Mucosa of stomach (tissue), 1 donor: ENCODE data around the gene TSPAN14.

Experiments used
- H3K27me3 ChIP-seq: one replicate; pipeline ENCODE4 v1.7.0; 2013; ENCODE audit warnings: mild to moderate bottlenecking, low read length; ENCODE audit not compliant: control insufficient read depth, insufficient read depth
- H3K36me3 ChIP-seq: one replicate; pipeline ENCODE4 v1.7.0; 2013; ENCODE audit warnings: low read length; ENCODE audit not compliant: control insufficient read depth, insufficient read depth
- H3K4me1 ChIP-seq: one replicate; pipeline ENCODE4 v1.7.0; 2013; ENCODE audit warnings: mild to moderate bottlenecking, low read length; ENCODE audit not compliant: control insufficient read depth, insufficient read depth
- H3K4me3 ChIP-seq: one replicate; pipeline ENCODE4 v1.7.0; 2013; ENCODE audit warnings: low read length
- H3K9ac ChIP-seq: one replicate; pipeline ENCODE4 v1.7.0; 2013; ENCODE audit warnings: mild to moderate bottlenecking, low read length, moderate library complexity
- H3K9me3 ChIP-seq: one replicate; pipeline ENCODE4 v1.7.0; 2013; ENCODE audit warnings: mild to moderate bottlenecking, low read length, moderate library complexity; ENCODE audit not compliant: control insufficient read depth
- donor health status: Pancreatic carcinoma.

The TSPAN14 gene

GRCh38 chr10:80491251-80492102 is 37.4 kb downstream of the TSPAN14 start:
- H3K9me3 ChIP-seq, result no peaks in the 10 kb centered on the region
- peaks cover 49% of the 10 kb centered on the region for H3K4me1 ChIP-seq
- H3K27me3 ChIP-seq, result no peaks in the 10 kb centered on the region
- no peak overlapping the region for H3K4me3 ChIP-seq
- no peaks in the 10 kb centered on the region for H3K36me3 ChIP-seq
- no peak overlapping the region for H3K9ac ChIP-seq

DNA sequence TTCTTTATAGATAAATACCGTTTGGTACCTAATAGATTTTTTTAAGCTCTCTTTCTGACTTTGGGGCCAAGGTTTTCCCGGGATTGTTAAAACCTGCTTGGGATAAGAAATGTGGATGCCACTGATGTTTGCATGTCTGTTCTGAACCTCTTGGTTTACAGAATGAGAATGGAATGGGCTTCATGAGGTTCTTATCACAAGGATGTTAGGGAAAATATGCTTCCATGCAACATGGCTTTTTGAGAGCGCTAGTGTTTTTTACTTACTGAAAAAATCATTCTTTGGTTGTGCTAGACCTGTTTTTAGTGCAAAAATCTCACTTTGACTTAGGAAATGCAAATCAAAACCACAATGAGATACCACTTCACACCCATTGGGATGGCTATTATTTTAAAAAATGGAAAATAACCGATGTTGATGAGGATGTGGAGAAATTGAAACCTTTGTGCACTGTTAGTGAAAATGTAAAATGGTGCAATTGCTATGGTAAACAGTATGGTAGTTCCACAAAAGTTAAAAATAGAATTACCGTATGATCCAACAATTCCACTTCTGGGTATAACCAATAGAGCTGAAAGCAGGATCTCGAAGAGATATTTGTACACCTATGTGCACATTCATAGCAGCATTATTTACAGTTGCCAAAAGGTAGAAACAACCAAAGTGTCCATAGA is 38.9 kb downstream of the TSPAN14 start:
- Histone ChIP-seq H3K4me3 (no peak overlapping the region), H3K9ac (no peak overlapping the region), H3K27me3 (no peaks in the 10 kb centered on the region), H3K36me3 (no peaks in the 10 kb centered on the region), H3K9me3 (no peaks in the 10 kb centered on the region), H3K4me1 (peaks cover 54% of the 10 kb centered on the region)

- Histone ChIP-seq H3K9ac (no peak overlapping the region), H3K4me3 (no peak overlapping the region), H3K9me3 (no peaks in the 10 kb centered on the region), H3K36me3 (no peaks in the 10 kb centered on the region), H3K4me1 (peaks cover 54% of the 10 kb centered on the region), H3K27me3 (no peaks in the 10 kb centered on the region)
These were observed 39.5 kb downstream of the TSPAN14 start for GRCh38 chr10:80493522-80494051.

DNA sequence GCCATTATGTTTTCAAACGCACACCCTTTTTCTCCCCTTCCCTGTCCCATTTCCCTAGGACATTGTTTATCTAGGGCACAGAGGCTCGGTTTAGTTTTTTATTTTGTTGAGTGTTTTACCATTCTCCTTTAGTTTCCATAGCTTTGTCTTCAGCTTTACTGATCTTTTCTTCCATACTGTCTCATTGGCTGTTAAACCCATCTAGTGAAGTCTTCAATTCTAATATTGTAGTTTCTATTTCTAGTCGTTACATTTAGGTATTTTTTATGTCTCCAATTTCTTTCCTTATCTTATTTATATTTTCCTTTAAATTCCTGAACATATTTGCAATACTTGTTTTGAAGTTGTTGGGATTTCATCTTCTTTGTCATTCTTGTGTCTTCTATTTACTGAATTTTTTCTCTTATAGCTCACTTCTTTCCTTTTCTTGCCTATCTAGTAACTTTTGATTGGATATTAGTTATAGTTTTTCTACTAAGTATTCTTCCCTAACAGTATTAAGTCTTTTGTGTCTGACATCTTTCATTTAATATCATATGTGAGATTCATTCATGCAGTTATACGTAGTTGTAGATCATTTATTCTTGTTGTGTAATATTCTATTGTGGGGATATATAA is 42.6 kb downstream of the TSPAN14 start:
- no peaks in the 10 kb centered on the region for H3K36me3 ChIP-seq
- H3K9ac ChIP-seq, result no peak overlapping the region
- no peaks in the 10 kb centered on the region for H3K9me3 ChIP-seq
- no peaks in the 10 kb centered on the region for H3K27me3 ChIP-seq
- no peak overlapping the region for H3K4me3 ChIP-seq
- peaks cover 65% of the 10 kb centered on the region for H3K4me1 ChIP-seq

DNA sequence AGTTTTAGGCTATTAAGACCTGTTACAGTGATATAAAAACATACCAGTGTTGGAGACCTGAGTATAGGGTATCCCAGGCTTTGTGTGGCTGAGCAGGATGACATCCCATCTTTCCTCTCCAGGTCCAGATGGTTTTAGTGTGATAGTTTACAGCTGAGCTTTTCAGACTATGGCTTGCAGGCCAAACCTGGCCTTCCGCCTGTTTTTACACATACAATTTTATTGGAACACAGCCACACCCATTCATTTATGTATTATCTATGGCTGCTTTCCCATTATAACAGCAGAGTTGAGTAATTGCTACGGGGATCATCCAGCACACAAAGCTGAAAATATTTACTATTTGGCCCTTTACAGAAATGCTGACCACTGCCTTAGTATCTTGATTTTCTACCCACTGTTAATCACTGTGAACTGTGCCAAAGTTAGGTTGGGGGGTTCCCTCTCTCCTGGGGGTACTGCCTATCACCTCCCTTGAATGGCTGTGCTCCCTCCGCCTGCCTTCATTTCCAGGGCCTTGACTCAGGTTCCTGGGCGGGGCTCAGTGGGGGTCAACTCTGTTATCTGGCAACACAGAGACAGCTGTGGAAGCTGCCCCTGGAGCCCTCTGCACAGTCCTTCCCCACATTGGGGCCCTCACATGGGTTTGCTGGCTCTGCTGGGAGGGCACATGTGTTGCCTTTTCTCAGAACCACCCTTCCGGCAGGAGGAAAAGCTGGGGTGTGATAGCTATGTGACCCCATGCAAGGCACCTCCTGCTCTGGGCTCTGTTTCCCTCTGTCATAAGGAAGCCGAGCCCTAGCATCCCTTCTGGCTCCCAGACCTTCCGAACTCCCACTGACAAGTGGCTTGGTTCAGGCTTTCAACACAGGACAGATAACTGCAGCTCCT is 43.3 kb downstream of the TSPAN14 start:
- H3K4me3 ChIP-seq, result no peak overlapping the region
- H3K4me1 ChIP-seq, result peaks cover 68% of the 10 kb centered on the region
- H3K36me3 ChIP-seq, result no peaks in the 10 kb centered on the region
- no peaks in the 10 kb centered on the region for H3K27me3 ChIP-seq
- H3K9ac ChIP-seq, result no peak overlapping the region
- no peaks in the 10 kb centered on the region for H3K9me3 ChIP-seq

GRCh38 chr10:80498078-80498832 is 44.1 kb downstream of the TSPAN14 start:
- no peak overlapping the region for H3K9ac ChIP-seq
- H3K4me1 ChIP-seq, result peaks cover 76% of the 10 kb centered on the region
- no peak overlapping the region for H3K4me3 ChIP-seq
- H3K27me3 ChIP-seq, result no peaks in the 10 kb centered on the region
- no peaks in the 10 kb centered on the region for H3K36me3 ChIP-seq
- no peaks in the 10 kb centered on the region for H3K9me3 ChIP-seq

DNA sequence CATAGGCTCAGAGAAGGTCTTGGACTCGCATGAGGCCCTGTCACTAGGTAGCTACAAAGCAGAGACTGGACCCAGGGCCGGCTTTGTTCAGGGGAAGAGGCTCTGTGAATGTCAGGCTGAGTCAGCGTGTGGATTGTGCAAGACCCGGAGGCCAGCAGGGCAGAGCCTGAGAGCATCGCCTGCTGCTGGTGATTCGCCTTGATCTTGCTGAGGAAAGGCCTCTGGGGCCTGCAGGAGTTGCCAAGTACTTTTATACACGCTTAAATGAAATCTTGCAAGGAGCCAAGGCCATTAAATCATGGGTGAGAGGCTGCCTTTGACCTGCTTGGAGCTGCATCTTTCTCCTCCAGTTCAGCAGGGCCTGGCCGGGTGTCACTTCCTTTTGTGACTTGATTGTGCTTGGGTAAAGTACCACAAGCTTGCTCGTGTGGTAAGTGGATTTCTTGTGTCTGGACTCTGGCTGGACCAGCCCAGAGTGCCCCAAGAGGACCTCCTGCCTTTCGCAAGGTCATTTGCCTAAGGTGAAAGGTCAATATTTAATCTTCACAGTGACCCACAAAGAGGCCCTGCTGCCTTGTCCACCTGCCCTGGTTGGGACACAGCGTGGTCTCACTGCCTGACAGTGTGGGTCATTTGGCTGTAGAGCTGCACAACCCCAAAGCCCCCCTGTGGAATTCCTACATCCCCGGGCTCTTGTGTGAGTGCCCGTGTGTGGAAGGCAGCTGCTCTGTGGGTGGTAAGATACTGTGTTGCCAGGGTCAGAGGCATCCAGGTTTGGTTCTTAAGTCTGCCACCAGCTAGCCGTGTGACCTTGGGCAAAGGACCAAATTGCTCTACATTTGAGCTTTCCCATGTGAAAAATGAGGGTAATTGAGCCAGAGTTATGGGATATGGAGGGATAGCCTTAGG is 45.0 kb downstream of the TSPAN14 start:
- Histone ChIP-seq H3K9ac (no peak overlapping the region), H3K36me3 (no peaks in the 10 kb centered on the region), H3K4me3 (no peak overlapping the region), H3K9me3 (no peaks in the 10 kb centered on the region), H3K4me1 (peaks cover 76% of the 10 kb centered on the region), H3K27me3 (no peaks in the 10 kb centered on the region)

GRCh38 chr10:80500572-80501380 is 46.7 kb downstream of the TSPAN14 start:
- no peaks in the 10 kb centered on the region for H3K9me3 ChIP-seq
- peaks cover 82% of the 10 kb centered on the region for H3K4me1 ChIP-seq
- H3K36me3 ChIP-seq, result no peaks in the 10 kb centered on the region
- H3K4me3 ChIP-seq, result no peak overlapping the region
- H3K9ac ChIP-seq, result no peak overlapping the region
- no peaks in the 10 kb centered on the region for H3K27me3 ChIP-seq

DNA sequence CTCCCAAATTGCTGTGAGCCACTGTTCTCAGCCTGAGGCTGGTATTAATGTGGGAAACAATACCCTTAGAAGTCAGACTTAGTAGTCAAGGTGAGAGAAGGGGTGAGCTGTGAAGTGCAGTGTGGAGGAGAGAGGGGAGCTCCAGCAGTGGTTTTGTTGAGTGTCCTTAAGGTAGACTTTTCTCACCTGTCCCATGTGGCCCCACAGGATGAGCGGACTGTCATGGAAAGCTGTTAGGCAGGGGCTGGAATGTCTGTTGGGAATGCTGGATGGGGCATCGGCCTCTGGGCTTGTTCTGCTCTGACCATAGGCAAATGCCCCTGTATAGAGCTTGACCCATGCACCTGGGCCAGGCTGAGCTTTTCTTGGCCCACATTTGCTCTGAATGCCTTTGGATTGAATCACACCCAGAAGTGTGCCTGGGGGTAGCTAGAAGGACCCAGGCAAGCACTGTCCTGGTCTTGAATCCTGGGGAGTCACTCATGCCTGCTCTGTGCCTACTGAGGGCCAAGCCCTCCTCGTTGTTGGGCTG is 47.3 kb downstream of the TSPAN14 start:
- Histone ChIP-seq H3K36me3 (no peaks in the 10 kb centered on the region), H3K4me3 (no peak overlapping the region), H3K4me1 (peaks cover 82% of the 10 kb centered on the region), H3K9ac (no peak overlapping the region), H3K27me3 (no peaks in the 10 kb centered on the region), H3K9me3 (no peaks in the 10 kb centered on the region)
